Measurements from ENCODE around the gene SMC6.

GRCh38 chr2:17662723-17663122, 90.9 kb downstream of the SMC6 start:
- TF ChIP-seq JAZF1 (CRISPR knock-in tag; IDR thresholded peaks at IDR 0.05), result no peak
- TF ChIP-seq, protein P1, sequence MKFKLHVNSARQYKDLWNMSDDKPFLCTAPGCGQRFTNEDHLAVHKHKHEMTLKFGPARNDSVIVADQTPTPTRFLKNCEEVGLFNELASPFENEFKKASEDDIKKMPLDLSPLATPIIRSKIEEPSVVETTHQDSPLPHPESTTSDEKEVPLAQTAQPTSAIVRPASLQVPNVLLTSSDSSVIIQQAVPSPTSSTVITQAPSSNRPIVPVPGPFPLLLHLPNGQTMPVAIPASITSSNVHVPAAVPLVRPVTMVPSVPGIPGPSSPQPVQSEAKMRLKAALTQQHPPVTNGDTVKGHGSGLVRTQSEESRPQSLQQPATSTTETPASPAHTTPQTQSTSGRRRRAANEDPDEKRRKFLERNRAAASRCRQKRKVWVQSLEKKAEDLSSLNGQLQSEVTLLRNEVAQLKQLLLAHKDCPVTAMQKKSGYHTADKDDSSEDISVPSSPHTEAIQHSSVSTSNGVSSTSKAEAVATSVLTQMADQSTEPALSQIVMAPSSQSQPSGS (CRISPR knock-in tag; IDR thresholded peaks at IDR 0.05; ENCODE audit: borderline replicate concordance, low read depth), result no peak
- TF ChIP-seq ATF1 (CRISPR knock-in tag; IDR thresholded peaks at IDR 0.05), result no peak
- TF ChIP-seq CBFB (CRISPR knock-in tag; IDR thresholded peaks at IDR 0.05; ENCODE audit: low read depth), result no peak
- no peak for TF ChIP-seq CTCF (IDR thresholded peaks at IDR 0.05)
- no peak for TF ChIP-seq PRDM15 (CRISPR knock-in tag; IDR thresholded peaks at IDR 0.05)
- no peak for TF ChIP-seq NFYB (CRISPR knock-in tag; conservative IDR thresholded peaks at IDR 0.05; ENCODE audit: low read depth)
- TF ChIP-seq FOXJ3 (CRISPR knock-in tag; IDR thresholded peaks at IDR 0.05; ENCODE audit: borderline replicate concordance), result no peak
- no peak for TF ChIP-seq TEAD4 (CRISPR knock-in tag; IDR thresholded peaks at IDR 0.05)
- TF ChIP-seq OVOL2 (CRISPR knock-in tag; IDR thresholded peaks at IDR 0.05; ENCODE audit: borderline replicate concordance), result no peak
